NB4 (cell line): ENCODE results near the gene ATP5PF.

Experiments
- CTCF ChIP-seq: IDR thresholded peaks from one replicate; pipeline ENCODE4 v1.5.1; 2012; ENCODE audit warnings: low read depth, low read length
- POLR2A ChIP-seq: IDR thresholded peaks from 2 replicates; pipeline ENCODE4 v1.6.1; 2011; ENCODE audit warnings: mild to moderate bottlenecking; ENCODE audit not compliant: insufficient read length; ENCODE audit errors: extremely low read depth

GRCh38 chr21:25734904-25735645 is at the start of gene ATP5PF, which contains the start of gene GABPA:
- no peak for TF ChIP-seq CTCF
- peak; percentile 11 for TF ChIP-seq POLR2A
